ENCODE results near the gene SPEG.
"Not testable (repeated sequence)": the region's sequence is repeated elsewhere in the genome, so short reads cannot be mapped to it uniquely, and the experiment has no call there.

SPEG gene

GRCh38 chr2:219406861-219407230 lies 27.8 kb upstream of the SPEG start:
- H3K4me2 ChIP-seq (ENCODE audit: low read length) = no peak overlapping the region
- peaks cover 4% of the 10 kb centered on the region; the same call in 1 of the 2 replicates for H3K4me1 ChIP-seq (ENCODE audit: low read length)
- no peak overlapping the region for H2AFZ ChIP-seq (ENCODE audit: low read depth, low read length)
- H3K27ac ChIP-seq (ENCODE audit: low read length) = no peak overlapping the region
- TF ChIP-seq CTCF (IDR thresholded peaks at IDR 0.05; ENCODE audit: low read depth, low read length) (no peak), EZH2phosphoT487 (IDR thresholded peaks at IDR 0.05; ENCODE audit: low read depth) (no peak)
- no peaks in the 10 kb centered on the region for H3K9me3 ChIP-seq (ENCODE audit: insufficient read depth, low read length)
- H3K4me3 ChIP-seq (ENCODE audit: low read length) = no peak overlapping the region
- no peaks in the 10 kb centered on the region for H3K27me3 ChIP-seq (ENCODE audit: low read depth, low read length)
- H3K79me2 ChIP-seq (ENCODE audit: low read length) = no peaks in the 10 kb centered on the region
- no peaks in the 10 kb centered on the region for H4K20me1 ChIP-seq (ENCODE audit: insufficient read depth, low read length)
- H3K36me3 ChIP-seq (replicated peaks; ENCODE audit: low read depth, low read length) = no peaks in the 10 kb centered on the region
- H3K9ac ChIP-seq (ENCODE audit: low read length) = no peak overlapping the region

GRCh38 chr2:219407343-219407742 lies 27.3 kb upstream of the SPEG start:
- H3K4me3 ChIP-seq (ENCODE audit: low read length); H3K4me1 ChIP-seq (ENCODE audit: low read length); H3K79me2 ChIP-seq (ENCODE audit: low read length); H4K20me1 ChIP-seq (ENCODE audit: insufficient read depth, low read length); H3K27me3 ChIP-seq (ENCODE audit: low read depth, low read length); H3K4me2 ChIP-seq (ENCODE audit: low read length); H3K27ac ChIP-seq (ENCODE audit: low read length); H3K9ac ChIP-seq (ENCODE audit: low read length); H3K9me3 ChIP-seq (ENCODE audit: insufficient read depth, low read length); H2AFZ ChIP-seq (ENCODE audit: low read depth, low read length); H3K36me3 ChIP-seq (replicated peaks; ENCODE audit: low read depth, low read length): not testable (repeated sequence)

- Histone ChIP-seq H3K9ac (ENCODE audit: low read length) (no peak overlapping the region), H3K9me3 (ENCODE audit: insufficient read depth, low read length) (no peaks in the 10 kb centered on the region), H3K4me3 (ENCODE audit: low read length) (no peak overlapping the region), H3K27ac (ENCODE audit: low read length) (no peak overlapping the region), H3K27me3 (ENCODE audit: low read depth, low read length) (no peaks in the 10 kb centered on the region), H3K4me2 (ENCODE audit: low read length) (no peak overlapping the region), H2AFZ (ENCODE audit: low read depth, low read length) (no peak overlapping the region), H3K4me1 (ENCODE audit: low read length) (peaks cover 2% of the 10 kb centered on the region; the same call in 1 of the 2 replicates), H3K79me2 (ENCODE audit: low read length) (no peaks in the 10 kb centered on the region), H3K36me3 (replicated peaks; ENCODE audit: low read depth, low read length) (no peaks in the 10 kb centered on the region), H4K20me1 (ENCODE audit: insufficient read depth, low read length) (no peaks in the 10 kb centered on the region)
- TF ChIP-seq EZH2phosphoT487 (IDR thresholded peaks at IDR 0.05; ENCODE audit: low read depth) (no peak), CTCF (IDR thresholded peaks at IDR 0.05; ENCODE audit: low read depth, low read length) (no peak)
Observed at GRCh38 chr2:219408204-219408603, 26.4 kb upstream of the SPEG start.

GRCh38 chr2:219408631-219409030 lies 26.0 kb upstream of the SPEG start:
- no peak overlapping the region for H3K9ac ChIP-seq (ENCODE audit: low read length)
- no peak overlapping the region for H3K4me3 ChIP-seq (ENCODE audit: low read length)
- H3K27me3 ChIP-seq (ENCODE audit: low read depth, low read length) = no peaks in the 10 kb centered on the region
- no peaks in the 10 kb centered on the region for H4K20me1 ChIP-seq (ENCODE audit: insufficient read depth, low read length)
- no peak overlapping the region for H3K4me2 ChIP-seq (ENCODE audit: low read length)
- no peaks in the 10 kb centered on the region for H3K79me2 ChIP-seq (ENCODE audit: low read length)
- H3K4me1 ChIP-seq (ENCODE audit: low read length) = no peaks in the 10 kb centered on the region
- H3K9me3 ChIP-seq (ENCODE audit: insufficient read depth, low read length) = no peaks in the 10 kb centered on the region
- TF ChIP-seq EZH2phosphoT487 (IDR thresholded peaks at IDR 0.05; ENCODE audit: low read depth) (no peak), CTCF (IDR thresholded peaks at IDR 0.05; ENCODE audit: low read depth, low read length) (no peak)
- H3K36me3 ChIP-seq (replicated peaks; ENCODE audit: low read depth, low read length) = no peaks in the 10 kb centered on the region
- H2AFZ ChIP-seq (ENCODE audit: low read depth, low read length) = no peak overlapping the region
- no peak overlapping the region for H3K27ac ChIP-seq (ENCODE audit: low read length)

- Histone ChIP-seq H3K79me2 (ENCODE audit: low read length) (no peaks in the 10 kb centered on the region), H2AFZ (ENCODE audit: low read depth, low read length) (no peak overlapping the region), H3K4me2 (ENCODE audit: low read length) (no peak overlapping the region), H3K36me3 (replicated peaks; ENCODE audit: low read depth, low read length) (no peaks in the 10 kb centered on the region), H3K9ac (ENCODE audit: low read length) (no peak overlapping the region), H4K20me1 (ENCODE audit: insufficient read depth, low read length) (no peaks in the 10 kb centered on the region), H3K27me3 (ENCODE audit: low read depth, low read length) (no peaks in the 10 kb centered on the region), H3K27ac (ENCODE audit: low read length) (no peak overlapping the region), H3K4me1 (ENCODE audit: low read length) (no peaks in the 10 kb centered on the region), H3K9me3 (ENCODE audit: insufficient read depth, low read length) (no peaks in the 10 kb centered on the region), H3K4me3 (ENCODE audit: low read length) (no peak overlapping the region)
- no peak for TF ChIP-seq EZH2phosphoT487 (IDR thresholded peaks at IDR 0.05; ENCODE audit: low read depth)
- no peak for TF ChIP-seq CTCF (IDR thresholded peaks at IDR 0.05; ENCODE audit: low read depth, low read length)
Observed at GRCh38 chr2:219409619-219410018, 25.0 kb upstream of the SPEG start.

Measured in OCI-LY3 (cell line).